ENCODE data around the gene PER3.

PER3 gene

DNA sequence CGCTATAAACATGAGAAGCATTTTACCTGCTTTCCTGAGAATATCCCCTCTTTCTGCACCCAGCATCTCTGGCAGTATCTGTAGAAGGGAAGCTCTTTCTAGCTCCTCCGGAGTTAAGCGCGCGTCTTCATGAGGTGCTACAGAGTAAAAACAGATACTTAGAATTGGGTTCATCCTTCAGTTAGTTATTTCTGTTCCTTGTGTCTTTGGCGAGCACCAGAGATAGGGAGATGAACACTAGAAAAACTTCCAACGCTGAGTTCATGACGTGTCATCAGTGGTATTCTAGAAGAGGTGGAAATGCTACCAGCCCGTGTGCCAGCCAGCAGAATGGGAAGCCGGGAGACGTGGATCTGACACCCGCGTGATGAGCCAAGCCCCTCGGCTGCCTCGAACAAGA, 66.7 kb downstream of the PER3 start:
- no peak for DNase-seq (ENCODE audit: low read depth)
- no peak overlapping the region for H3K4me3 ChIP-seq (ENCODE audit: control insufficient read depth, low read depth, low read length)
- TF ChIP-seq CTCF (conservative IDR thresholded peaks at IDR 0.05; ENCODE audit: control insufficient read depth, insufficient read depth, low read depth, low read length): no peak

GRCh38 chr1:7852804-7853683, 69.0 kb downstream of the PER3 start, which contains the start of gene UTS2:
TSS of gene UTS2 (minus strand) at chr1:7853065. CDS start at chr1:7853003, 62 bp downstream.
- no peak for TF ChIP-seq CTCF (conservative IDR thresholded peaks at IDR 0.05; ENCODE audit: control insufficient read depth, insufficient read depth, low read depth, low read length)
- no peak for DNase-seq (ENCODE audit: low read depth)
- no peak within 1 kb of the TSS for H3K4me3 ChIP-seq (ENCODE audit: control insufficient read depth, low read depth, low read length)

DNA sequence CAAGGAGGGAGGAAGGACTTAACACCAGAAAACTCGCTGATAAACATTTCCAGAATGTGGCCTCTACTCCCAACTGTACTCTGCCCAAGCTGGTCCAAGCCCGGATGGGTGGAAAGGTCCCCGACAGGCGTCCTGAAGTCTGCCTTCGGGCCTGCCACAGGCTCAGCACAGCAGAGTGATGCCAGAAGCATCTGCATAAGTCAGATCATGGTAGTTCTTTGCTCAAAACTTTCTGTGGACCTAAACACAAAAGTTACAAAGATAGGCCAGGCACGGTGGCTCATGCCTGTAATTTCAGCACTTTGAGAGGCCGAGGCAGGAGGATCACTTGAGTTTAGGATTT, 69.6 kb downstream of the PER3 start:
- no peak for DNase-seq (ENCODE audit: low read depth)
- no peak overlapping the region for H3K4me3 ChIP-seq (ENCODE audit: control insufficient read depth, low read depth, low read length)
- no peak for TF ChIP-seq CTCF (conservative IDR thresholded peaks at IDR 0.05; ENCODE audit: control insufficient read depth, insufficient read depth, low read depth, low read length)

DNA sequence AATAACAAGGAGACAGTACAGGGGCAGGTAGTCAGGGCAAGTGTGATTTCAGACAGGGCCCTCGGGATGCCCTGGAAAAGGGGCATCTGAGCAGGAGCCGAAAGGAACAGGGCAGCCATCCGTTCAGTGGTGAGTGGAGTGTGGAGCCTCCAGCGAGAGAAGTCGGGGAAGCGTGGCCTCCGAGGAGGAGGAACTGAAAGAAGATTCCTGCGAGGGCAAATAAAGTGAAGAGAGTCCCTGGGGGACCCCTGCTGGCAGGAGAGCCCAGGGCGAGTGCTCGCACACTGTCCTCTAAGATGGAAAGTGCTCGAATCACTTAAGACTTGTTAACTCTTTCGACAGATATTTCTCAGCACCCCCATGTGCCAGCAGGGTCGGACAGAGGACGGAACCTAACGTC, 72.3 kb downstream of the PER3 start:
- H3K4me3 ChIP-seq (ENCODE audit: control insufficient read depth, low read depth, low read length): no peak overlapping the region
- peak; percentile 12 for DNase-seq (ENCODE audit: low read depth)
- peak; percentile 15 for TF ChIP-seq CTCF (conservative IDR thresholded peaks at IDR 0.05; ENCODE audit: control insufficient read depth, insufficient read depth, low read depth, low read length)

DNA sequence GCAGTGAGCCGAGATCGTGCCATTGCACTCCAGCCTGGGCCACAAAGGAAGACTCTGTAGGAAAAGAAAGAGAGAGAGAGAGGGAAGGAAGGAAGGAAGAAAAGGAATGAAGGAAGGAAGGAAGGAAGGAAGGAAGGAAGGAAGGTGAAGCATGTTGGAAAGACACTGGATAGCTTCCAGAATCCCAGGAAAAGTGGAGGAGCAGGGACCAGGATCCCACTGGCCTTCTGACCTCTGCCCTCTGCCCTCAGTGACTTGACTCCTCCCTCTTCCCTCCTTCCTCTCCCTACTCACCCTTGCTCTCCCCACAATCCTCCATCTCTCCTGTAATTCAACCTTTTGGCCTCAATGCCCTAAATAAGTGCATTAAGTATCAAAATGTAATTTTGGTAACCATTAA, 72.9 kb downstream of the PER3 start:
- DNase-seq (ENCODE audit: low read depth): no peak
- TF ChIP-seq CTCF (conservative IDR thresholded peaks at IDR 0.05; ENCODE audit: control insufficient read depth, insufficient read depth, low read depth, low read length): no peak
- H3K4me3 ChIP-seq (ENCODE audit: control insufficient read depth, low read depth, low read length): no peak overlapping the region

DNA sequence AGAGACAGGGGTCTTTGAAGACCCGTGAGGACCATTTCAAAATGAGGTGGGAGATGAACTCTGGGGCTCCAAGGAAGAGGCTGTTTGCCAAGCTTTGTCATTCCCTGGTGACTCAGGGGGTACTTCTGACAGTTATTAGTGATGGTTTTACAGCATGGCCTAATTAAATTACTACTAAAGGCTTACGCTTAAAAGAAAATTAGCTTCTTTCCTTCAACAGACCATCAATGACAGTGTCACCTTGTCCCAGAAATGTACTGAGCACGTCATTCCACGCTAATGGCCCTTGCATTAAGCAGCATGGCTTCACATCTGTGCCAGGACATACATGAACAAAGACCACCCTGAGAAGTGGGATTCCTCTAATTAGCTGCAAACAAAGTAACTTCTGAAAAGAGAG, 73.9 kb downstream of the PER3 start:
- no peak for TF ChIP-seq CTCF (conservative IDR thresholded peaks at IDR 0.05; ENCODE audit: control insufficient read depth, insufficient read depth, low read depth, low read length)
- DNase-seq (ENCODE audit: low read depth): no peak
- no peak overlapping the region for H3K4me3 ChIP-seq (ENCODE audit: control insufficient read depth, low read depth, low read length)
